Loucy (cell line): Measurements from ENCODE around the gene SGK1.

Experiments
- H2AFZ ChIP-seq: fragments of 200-600 bp; sonication (generic); 2 replicates; pipeline ENCODE4 v1.6.0; 2016; ENCODE audit warnings: antibody characterized with exemption, mild to moderate bottlenecking, low read length, moderate library complexity
- H3F3A ChIP-seq: fragments of 200-600 bp; 2 replicates; pipeline ENCODE4 v1.6.0; 2016; ENCODE audit warnings: antibody characterized with exemption, low read depth, mild to moderate bottlenecking
- H3K27me3 ChIP-seq: fragments of 200-600 bp; sonication (generic); 2 replicates; pipeline ENCODE4 v1.6.1; 2014; ENCODE audit warnings: low read length, mild to moderate bottlenecking; ENCODE audit not compliant: insufficient read depth, poor library complexity, severe bottlenecking
- H3K36me3 ChIP-seq: fragments of 200-600 bp; sonication (generic); 2 replicates; pipeline ENCODE4 v1.6.1; 2016; ENCODE audit warnings: low read length; ENCODE audit not compliant: insufficient read depth
- H3K4me1 ChIP-seq: fragments of 200-600 bp; sonication (generic); 2 replicates; pipeline ENCODE4 v1.5.1; 2014; ENCODE audit warnings: low read length, mild to moderate bottlenecking; ENCODE audit not compliant: insufficient read depth, poor library complexity, severe bottlenecking
- H3K4me2 ChIP-seq: fragments of 200-600 bp; sonication (generic); 2 replicates; pipeline ENCODE4 v1.6.0; 2014; ENCODE audit warnings: antibody characterized with exemption, low read length, low read depth, mild to moderate bottlenecking; ENCODE audit not compliant: poor library complexity, severe bottlenecking
- H3K4me3 ChIP-seq: fragments of 200-600 bp; sonication (generic); 2 replicates; pipeline ENCODE4 v1.5.1; 2014; ENCODE audit warnings: low read length, mild to moderate bottlenecking, mixed read lengths; ENCODE audit not compliant: poor library complexity, severe bottlenecking
- H3K79me2 ChIP-seq: fragments of 200-600 bp; sonication (generic); 2 replicates; pipeline ENCODE4 v1.6.1; 2014; ENCODE audit warnings: low read length; ENCODE audit not compliant: insufficient read depth
- H3K9ac ChIP-seq: fragments of 200-600 bp; sonication (generic); 2 replicates; pipeline ENCODE4 v1.6.0; 2014; ENCODE audit warnings: mild to moderate bottlenecking, low read depth, low read length, moderate library complexity; ENCODE audit not compliant: poor library complexity, severe bottlenecking
- H3K9me2 ChIP-seq: fragments of 200-600 bp; sonication (generic); replicated peaks from 2 replicates; pipeline ENCODE4 v1.6.1; 2016; ENCODE audit warnings: low read depth, low read length, mixed read lengths
- H3K9me3 ChIP-seq: fragments of 200-600 bp; sonication (generic); 2 replicates; pipeline ENCODE4 v1.6.1; 2014; ENCODE audit warnings: mild to moderate bottlenecking, antibody characterized with exemption, low read length, low read depth; ENCODE audit not compliant: insufficient read depth
- H4K20me1 ChIP-seq: fragments of 200-600 bp; sonication (generic); 2 replicates; pipeline ENCODE4 v1.6.0; 2014; ENCODE audit warnings: antibody characterized with exemption, low read length, mild to moderate bottlenecking; ENCODE audit not compliant: insufficient read depth, poor library complexity, severe bottlenecking
- EZH2phosphoT487 ChIP-seq: fragments of 200-600 bp; IDR thresholded peaks from 2 replicates; pipeline ENCODE4 v1.6.1; 2018; ENCODE audit warnings: antibody characterized with exemption, mild to moderate bottlenecking, moderate library complexity, borderline replicate concordance
- TF ChIP-seq, protein P1 (sequence below): fragments of 200-600 bp; sonication (generic); conservative IDR thresholded peaks from 2 replicates; pipeline ENCODE4 v1.5.1; 2014; ENCODE audit warnings: mild to moderate bottlenecking, antibody characterized with exemption, low read length

Gene SGK1

DNA sequence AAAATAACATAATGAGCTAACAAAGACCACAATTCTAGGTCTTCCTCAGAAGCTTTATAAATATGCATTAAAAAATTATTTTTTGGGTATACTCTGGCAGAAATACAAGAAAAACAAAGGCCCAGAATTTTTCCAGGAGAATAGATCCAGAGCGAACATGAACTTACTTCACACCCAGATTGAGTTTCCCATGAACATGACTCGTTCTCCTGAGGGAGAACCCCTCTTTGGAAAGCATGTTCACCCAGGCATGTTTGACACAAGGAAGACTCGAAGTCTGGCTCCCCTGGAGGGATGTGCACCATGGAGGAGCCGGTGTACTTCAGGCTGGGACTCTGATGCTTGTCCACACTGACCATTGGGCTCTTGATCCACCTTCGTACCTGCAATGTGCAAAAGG is 56.1 kb downstream of the SGK1 start:
- Histone ChIP-seq H3K27me3 (no peaks in the 10 kb centered on the region), H4K20me1 (no peaks in the 10 kb centered on the region), H3K4me2 (no peak overlapping the region), H3K9ac (no peak overlapping the region), H3K36me3 (no peaks in the 10 kb centered on the region), H3K4me1 (no peaks in the 10 kb centered on the region), H3F3A (no peaks in the 10 kb centered on the region), H2AFZ (no peak overlapping the region), H3K9me2 (no peaks in the 10 kb centered on the region), H3K4me3 (no peak overlapping the region), H3K9me3 (no peaks in the 10 kb centered on the region), H3K79me2 (no peaks in the 10 kb centered on the region)
- TF ChIP-seq EZH2phosphoT487, result no peak
- TF ChIP-seq, protein P1, sequence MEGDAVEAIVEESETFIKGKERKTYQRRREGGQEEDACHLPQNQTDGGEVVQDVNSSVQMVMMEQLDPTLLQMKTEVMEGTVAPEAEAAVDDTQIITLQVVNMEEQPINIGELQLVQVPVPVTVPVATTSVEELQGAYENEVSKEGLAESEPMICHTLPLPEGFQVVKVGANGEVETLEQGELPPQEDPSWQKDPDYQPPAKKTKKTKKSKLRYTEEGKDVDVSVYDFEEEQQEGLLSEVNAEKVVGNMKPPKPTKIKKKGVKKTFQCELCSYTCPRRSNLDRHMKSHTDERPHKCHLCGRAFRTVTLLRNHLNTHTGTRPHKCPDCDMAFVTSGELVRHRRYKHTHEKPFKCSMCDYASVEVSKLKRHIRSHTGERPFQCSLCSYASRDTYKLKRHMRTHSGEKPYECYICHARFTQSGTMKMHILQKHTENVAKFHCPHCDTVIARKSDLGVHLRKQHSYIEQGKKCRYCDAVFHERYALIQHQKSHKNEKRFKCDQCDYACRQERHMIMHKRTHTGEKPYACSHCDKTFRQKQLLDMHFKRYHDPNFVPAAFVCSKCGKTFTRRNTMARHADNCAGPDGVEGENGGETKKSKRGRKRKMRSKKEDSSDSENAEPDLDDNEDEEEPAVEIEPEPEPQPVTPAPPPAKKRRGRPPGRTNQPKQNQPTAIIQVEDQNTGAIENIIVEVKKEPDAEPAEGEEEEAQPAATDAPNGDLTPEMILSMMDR, result no peak

DNA sequence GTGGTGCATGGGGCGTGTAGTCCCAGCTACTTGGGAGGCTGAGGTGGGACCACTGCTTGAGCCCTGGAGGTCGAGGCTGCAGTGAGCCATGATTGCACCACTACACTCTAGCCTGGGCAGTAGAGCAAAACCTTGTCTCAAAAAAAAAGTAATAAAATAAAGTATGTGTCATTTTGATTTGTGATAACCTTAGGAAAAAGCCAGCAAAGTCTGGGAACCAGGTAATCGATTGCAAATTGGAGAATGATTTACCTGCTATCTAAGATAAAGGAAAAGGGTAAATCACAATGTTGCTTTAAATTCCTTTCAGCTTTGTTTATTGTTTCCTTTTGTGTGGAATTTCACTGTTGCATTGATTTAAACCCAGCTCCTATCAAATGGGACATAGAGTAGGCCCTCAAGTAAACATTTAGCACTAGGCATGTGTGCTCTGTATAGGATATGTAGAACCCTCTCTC is 59.0 kb downstream of the SGK1 start:
- Histone ChIP-seq H3K27me3 (no peaks in the 10 kb centered on the region), H3K4me2 (no peak overlapping the region), H3K9ac (no peak overlapping the region), H3F3A (no peaks in the 10 kb centered on the region), H4K20me1 (no peaks in the 10 kb centered on the region), H3K9me2 (no peaks in the 10 kb centered on the region), H2AFZ (no peak overlapping the region), H3K79me2 (no peaks in the 10 kb centered on the region), H3K4me3 (no peak overlapping the region), H3K4me1 (no peaks in the 10 kb centered on the region), H3K9me3 (no peaks in the 10 kb centered on the region), H3K36me3 (no peaks in the 10 kb centered on the region)
- no peak for TF ChIP-seq EZH2phosphoT487
- TF ChIP-seq, protein P1, result no peak

DNA sequence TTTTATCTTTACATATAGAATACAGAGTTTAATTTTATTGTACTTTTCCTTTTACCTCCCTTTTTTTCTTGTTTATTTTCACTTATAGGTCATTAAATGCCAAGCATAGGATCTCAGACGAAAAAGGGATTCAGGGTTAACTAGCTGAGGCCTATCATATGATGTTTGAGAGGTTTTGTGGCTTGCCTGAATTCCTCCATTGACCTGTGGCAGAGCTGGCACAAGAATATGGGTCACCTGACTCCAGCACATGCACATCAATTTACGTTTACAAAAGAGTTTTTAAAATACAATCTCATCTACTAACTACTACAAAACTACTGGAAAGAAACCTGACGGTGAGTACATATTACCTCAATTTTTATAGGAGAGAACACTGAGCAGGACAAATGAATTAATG is 60.4 kb downstream of the SGK1 start:
- H3K79me2 ChIP-seq, result no peaks in the 10 kb centered on the region
- no peaks in the 10 kb centered on the region for H3F3A ChIP-seq
- no peaks in the 10 kb centered on the region for H3K4me1 ChIP-seq
- H3K4me3 ChIP-seq, result no peak overlapping the region
- no peaks in the 10 kb centered on the region for H3K36me3 ChIP-seq
- H3K9me2 ChIP-seq, result no peaks in the 10 kb centered on the region
- H4K20me1 ChIP-seq, result no peaks in the 10 kb centered on the region
- TF ChIP-seq, protein P1, result no peak
- TF ChIP-seq EZH2phosphoT487, result no peak
- no peak overlapping the region for H3K9ac ChIP-seq
- H3K4me2 ChIP-seq, result no peak overlapping the region
- no peak overlapping the region for H2AFZ ChIP-seq
- no peaks in the 10 kb centered on the region for H3K27me3 ChIP-seq
- H3K9me3 ChIP-seq, result no peaks in the 10 kb centered on the region
